Measurements from ENCODE around the gene CHID1.

The CHID1 gene

DNA sequence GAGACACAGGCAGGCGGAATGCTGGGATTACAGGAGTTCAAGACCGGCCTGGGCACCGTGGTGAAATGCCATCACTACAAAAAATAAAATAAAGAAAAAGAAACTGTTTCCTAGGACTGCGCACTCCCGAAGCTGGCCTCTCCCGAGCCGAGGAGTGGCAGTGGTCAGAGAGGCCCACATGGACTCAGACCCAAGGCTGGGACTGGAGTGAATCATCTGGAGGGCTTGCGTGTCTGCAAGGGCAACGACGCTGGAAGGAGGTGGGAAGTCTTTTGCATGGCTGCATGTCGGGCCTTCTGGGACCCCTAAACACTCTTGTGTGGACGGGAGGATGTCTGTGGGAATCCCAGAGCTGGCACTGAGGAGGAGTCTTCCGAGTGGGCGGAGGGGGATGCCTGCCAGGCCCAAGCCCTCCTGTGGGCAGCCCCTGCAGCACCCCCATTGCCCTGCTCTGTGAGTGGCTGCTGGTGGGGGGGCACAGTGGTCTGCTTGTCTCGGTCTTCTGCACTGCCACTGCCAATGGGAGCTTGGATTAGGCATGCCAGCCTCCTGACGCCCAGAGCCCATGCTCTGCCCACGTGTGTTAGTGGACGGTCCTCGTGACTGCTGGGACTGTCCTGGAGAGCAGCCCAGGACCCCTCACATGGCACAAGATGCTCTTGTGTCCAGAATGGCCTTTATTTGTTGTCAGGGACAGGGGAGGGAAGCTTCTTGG is 13.2 kb upstream of the CHID1 start:
- Histone ChIP-seq H3K9me3 (ENCODE audit: control insufficient read depth, insufficient read depth, low read length) (no peaks in the 10 kb centered on the region), H3K27ac (ENCODE audit: low read length) (no peak overlapping the region), H3K4me3 (ENCODE audit: low read length) (no peak overlapping the region), H3K4me1 (ENCODE audit: control insufficient read depth, insufficient read depth, low read length) (peaks cover 1% of the 10 kb centered on the region), H3K27me3 (ENCODE audit: control insufficient read depth, insufficient read depth, low read length) (no peaks in the 10 kb centered on the region), H3K36me3 (ENCODE audit: control insufficient read depth, insufficient read depth, low read length) (no peaks in the 10 kb centered on the region)
- no peak for DNase-seq (ENCODE audit: low read depth, low spot score)
- WGBS (ENCODE audit: insufficient coverage, insufficient read length): no CpG with 5 or more reads among the region's 19 CpGs

DNA sequence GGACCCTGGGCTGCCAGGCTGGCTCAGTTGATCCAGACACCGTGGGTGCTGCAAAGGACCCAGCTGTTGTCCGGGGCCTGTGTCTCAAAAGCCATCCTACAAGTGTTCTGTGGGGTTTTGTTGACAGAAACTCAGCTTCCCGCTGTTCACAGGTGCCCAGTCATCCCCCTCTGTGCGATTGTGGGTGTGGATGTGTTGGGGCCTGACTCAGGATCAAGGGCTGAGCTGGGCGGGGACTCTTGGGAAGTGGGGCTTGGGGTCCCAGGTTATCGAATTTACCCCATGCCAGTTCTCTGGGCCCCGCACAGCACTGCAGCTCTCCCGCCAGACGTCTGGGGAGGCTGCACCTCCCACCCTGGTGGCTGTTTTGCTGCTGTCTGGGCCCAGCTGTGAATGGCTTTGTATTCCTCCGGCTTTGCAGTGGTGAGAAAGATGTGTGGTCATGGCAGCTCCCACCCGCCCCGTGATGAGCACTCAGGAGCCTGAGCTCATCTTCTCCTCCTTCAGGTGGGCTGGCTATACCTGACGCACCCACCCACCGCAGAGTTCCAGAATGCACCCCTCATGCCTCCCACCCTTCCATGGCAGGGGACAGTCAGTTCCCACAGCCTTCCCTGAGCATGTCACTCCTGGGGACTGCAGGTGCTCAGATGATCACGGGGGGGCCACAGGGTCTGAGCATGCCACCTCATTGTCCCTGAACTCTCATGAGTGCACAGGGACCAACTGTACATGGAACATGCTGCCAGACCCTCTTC is 11.5 kb upstream of the CHID1 start:
- Histone ChIP-seq H3K4me1 (ENCODE audit: control insufficient read depth, insufficient read depth, low read length) (peaks cover 1% of the 10 kb centered on the region), H3K9me3 (ENCODE audit: control insufficient read depth, insufficient read depth, low read length) (no peaks in the 10 kb centered on the region), H3K4me3 (ENCODE audit: low read length) (no peak overlapping the region), H3K36me3 (ENCODE audit: control insufficient read depth, insufficient read depth, low read length) (no peaks in the 10 kb centered on the region), H3K27me3 (ENCODE audit: control insufficient read depth, insufficient read depth, low read length) (no peaks in the 10 kb centered on the region), H3K27ac (ENCODE audit: low read length) (no peak overlapping the region)
- no peak for DNase-seq (ENCODE audit: low read depth, low spot score)
- WGBS (ENCODE audit: insufficient coverage, insufficient read length): no CpG with 5 or more reads among the region's 15 CpGs

DNA sequence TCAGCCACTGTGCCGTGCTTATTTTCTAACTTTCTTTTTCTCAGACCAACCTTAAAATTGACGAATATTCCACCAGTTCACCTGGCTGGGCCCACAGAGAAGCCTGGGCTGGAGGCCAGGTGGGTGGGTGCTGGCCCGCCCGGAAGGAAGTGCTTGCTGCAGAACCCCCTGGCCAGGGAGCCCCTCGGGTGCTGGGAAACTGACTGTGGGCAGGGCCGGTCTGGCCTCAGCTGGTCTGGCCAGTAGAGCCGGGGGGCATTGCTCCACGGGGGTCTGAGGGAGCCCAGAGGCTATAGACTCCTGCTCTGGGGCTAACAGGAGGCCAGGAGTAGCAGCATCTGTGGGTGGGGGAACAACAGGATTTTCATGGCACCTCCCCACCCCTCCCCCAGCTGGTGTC is 6.8 kb upstream of the CHID1 start:
- no peaks in the 10 kb centered on the region for H3K36me3 ChIP-seq (ENCODE audit: control insufficient read depth, insufficient read depth, low read length)
- no peak overlapping the region for H3K4me3 ChIP-seq (ENCODE audit: low read length)
- H3K27me3 ChIP-seq (ENCODE audit: control insufficient read depth, insufficient read depth, low read length): no peaks in the 10 kb centered on the region
- WGBS (ENCODE audit: insufficient coverage, insufficient read length): no CpG with 5 or more reads among the region's 8 CpGs
- H3K27ac ChIP-seq (ENCODE audit: low read length): no peak overlapping the region
- H3K4me1 ChIP-seq (ENCODE audit: control insufficient read depth, insufficient read depth, low read length): no peaks in the 10 kb centered on the region
- no peaks in the 10 kb centered on the region for H3K9me3 ChIP-seq (ENCODE audit: control insufficient read depth, insufficient read depth, low read length)
- DNase-seq (ENCODE audit: low read depth, low spot score): no peak

DNA sequence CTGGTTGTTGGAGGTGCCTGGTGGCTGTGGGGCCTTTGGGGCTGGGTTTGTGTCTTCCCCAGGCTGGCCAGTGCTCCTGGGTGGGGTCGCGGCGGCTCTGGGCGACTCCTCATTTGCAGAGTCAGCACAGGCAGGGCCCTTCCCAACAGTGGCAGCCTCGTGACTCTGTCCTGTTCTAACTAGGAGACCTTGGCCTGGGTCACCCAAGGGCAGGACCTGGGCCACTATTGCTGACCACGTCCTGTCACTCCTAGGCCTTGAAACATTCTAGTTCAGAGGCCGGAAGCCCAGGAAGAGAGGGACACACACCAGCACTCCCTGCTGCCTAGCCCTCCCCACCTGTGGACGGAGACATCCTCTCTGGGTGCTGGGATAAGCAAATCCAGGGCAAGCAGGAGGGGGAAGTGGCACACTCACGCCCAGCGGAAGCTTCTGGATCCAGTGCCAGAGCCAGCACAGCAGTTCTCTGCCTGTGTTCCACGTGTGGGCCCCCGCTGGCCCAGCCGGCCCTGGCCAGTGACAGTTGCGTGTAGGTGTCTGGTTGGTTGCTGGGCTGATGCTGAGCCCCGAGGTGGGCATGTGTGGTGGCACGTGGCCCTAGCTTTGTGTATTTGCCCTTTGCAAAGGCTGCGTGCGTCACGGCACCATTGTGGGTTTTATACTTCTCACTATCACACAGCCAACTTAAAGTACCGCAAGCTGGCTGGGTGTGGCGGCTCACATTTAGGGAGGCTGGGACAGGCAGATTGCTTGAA is 4.3 kb upstream of the CHID1 start:
- Histone ChIP-seq H3K4me1 (ENCODE audit: control insufficient read depth, insufficient read depth, low read length) (peaks cover 2% of the 10 kb centered on the region; the same call in 1 of the 2 replicates), H3K4me3 (ENCODE audit: low read length) (no peak overlapping the region), H3K9me3 (ENCODE audit: control insufficient read depth, insufficient read depth, low read length) (no peaks in the 10 kb centered on the region), H3K27me3 (ENCODE audit: control insufficient read depth, insufficient read depth, low read length) (no peaks in the 10 kb centered on the region), H3K36me3 (ENCODE audit: control insufficient read depth, insufficient read depth, low read length) (no peaks in the 10 kb centered on the region), H3K27ac (ENCODE audit: low read length) (no peak overlapping the region)
- no peak for DNase-seq (ENCODE audit: low read depth, low spot score)
- WGBS (ENCODE audit: insufficient coverage, insufficient read length): no CpG with 5 or more reads among the region's 21 CpGs

DNA sequence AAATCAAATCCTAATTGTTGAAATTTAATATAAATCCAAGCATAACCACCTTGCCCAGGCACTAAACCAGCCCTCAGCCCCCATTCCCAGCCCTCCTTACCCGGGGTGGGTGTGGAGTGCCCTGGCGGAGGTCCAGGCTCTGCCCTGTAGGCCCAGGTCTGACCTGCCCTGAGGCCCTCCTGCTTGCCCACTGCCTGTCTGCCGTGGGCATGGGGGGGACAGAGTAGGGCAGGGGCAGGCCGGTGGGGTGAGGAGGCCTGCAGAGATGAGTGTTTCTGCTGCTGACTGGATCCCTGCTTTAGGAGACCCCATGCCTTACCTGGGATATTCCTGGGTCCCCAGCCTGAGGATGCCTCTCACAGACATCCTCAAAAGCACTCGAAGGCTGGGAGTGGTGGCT is 3.6 kb upstream of the CHID1 start:
- DNase-seq (ENCODE audit: low read depth, low spot score): no peak
- Histone ChIP-seq H3K27me3 (ENCODE audit: control insufficient read depth, insufficient read depth, low read length) (no peaks in the 10 kb centered on the region), H3K27ac (ENCODE audit: low read length) (no peak overlapping the region), H3K4me3 (ENCODE audit: low read length) (no peak overlapping the region), H3K4me1 (ENCODE audit: control insufficient read depth, insufficient read depth, low read length) (peaks cover 2% of the 10 kb centered on the region; the same call in 1 of the 2 replicates), H3K36me3 (ENCODE audit: control insufficient read depth, insufficient read depth, low read length) (no peaks in the 10 kb centered on the region), H3K9me3 (ENCODE audit: control insufficient read depth, insufficient read depth, low read length) (no peaks in the 10 kb centered on the region)
- no CpG with 5 or more reads among the region's 5 CpGs for WGBS (ENCODE audit: insufficient coverage, insufficient read length)

DNA sequence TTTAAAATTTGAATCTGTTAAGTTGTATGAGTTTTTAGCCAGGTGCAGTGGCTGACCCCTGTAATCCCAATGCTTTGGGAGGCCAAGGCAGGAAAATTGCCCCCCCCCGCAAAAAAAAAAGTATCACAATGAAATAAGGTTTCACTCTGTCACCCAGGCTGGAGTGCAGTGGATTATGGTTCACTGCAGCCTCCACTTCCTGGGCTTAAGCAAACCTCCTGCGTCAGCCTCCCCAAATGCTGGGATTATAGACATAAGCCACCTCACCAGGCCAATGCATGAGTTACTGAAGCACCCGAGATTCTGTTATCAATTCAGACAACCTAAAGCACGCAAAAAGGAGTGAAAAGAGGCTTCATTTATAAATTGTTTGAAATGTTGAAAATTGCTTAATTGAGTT is 2.4 kb upstream of the CHID1 start:
- Histone ChIP-seq H3K4me1 (ENCODE audit: control insufficient read depth, insufficient read depth, low read length) (peaks cover 2% of the 10 kb centered on the region; the same call in 1 of the 2 replicates), H3K4me3 (ENCODE audit: low read length) (no peak overlapping the region), H3K36me3 (ENCODE audit: control insufficient read depth, insufficient read depth, low read length) (no peaks in the 10 kb centered on the region), H3K27ac (ENCODE audit: low read length) (no peak overlapping the region), H3K27me3 (ENCODE audit: control insufficient read depth, insufficient read depth, low read length) (no peaks in the 10 kb centered on the region), H3K9me3 (ENCODE audit: control insufficient read depth, insufficient read depth, low read length) (no peaks in the 10 kb centered on the region)
- no CpG with 5 or more reads among the region's 4 CpGs for WGBS (ENCODE audit: insufficient coverage, insufficient read length)
- DNase-seq (ENCODE audit: low read depth, low spot score): no peak

DNA sequence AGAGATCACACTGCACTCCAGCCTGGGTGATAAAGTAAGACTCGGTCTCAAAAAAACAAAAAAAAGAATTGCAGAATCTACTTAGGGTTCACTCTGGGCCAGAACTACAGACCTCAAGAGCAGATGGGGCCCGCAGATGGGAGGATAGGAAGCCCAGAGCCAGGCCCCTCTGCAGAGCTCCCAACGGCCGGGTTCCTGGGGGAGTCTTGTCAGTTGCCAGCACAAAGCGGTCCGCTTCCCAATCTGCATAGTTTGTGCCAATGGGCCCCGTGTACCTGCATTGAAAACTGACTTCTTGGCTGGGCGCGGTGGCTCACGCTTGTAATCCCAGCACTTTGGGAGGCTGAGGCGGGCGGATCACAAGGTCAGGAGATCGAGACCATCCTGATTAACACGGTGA is 1.7 kb upstream of the CHID1 start:
- Histone ChIP-seq H3K36me3 (ENCODE audit: control insufficient read depth, insufficient read depth, low read length) (no peaks in the 10 kb centered on the region), H3K4me3 (ENCODE audit: low read length) (no peak overlapping the region), H3K9me3 (ENCODE audit: control insufficient read depth, insufficient read depth, low read length) (no peaks in the 10 kb centered on the region), H3K4me1 (ENCODE audit: control insufficient read depth, insufficient read depth, low read length) (peaks cover 2% of the 10 kb centered on the region; the same call in 1 of the 2 replicates), H3K27me3 (ENCODE audit: control insufficient read depth, insufficient read depth, low read length) (no peaks in the 10 kb centered on the region), H3K27ac (ENCODE audit: low read length) (no peak overlapping the region)
- WGBS (ENCODE audit: insufficient coverage, insufficient read length): no CpG with 5 or more reads among the region's 14 CpGs
- no peak for DNase-seq (ENCODE audit: low read depth, low spot score)

DNA sequence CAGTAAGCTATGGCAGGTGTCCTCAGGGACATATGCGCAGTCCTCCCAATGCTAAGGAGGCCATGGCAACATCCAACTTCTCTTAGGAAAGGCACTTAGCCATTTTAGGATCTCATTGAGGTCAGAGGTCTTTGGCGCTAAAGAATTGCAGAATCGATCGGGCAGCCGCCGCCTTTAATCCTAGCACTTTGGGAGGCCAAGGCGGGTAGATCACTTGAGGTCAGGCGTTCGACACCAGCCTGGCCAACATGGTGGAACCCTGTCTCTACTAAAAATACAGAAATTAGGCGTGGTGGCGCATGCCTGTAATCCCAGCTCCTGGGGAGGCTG is 1.2 kb upstream of the CHID1 start:
- Histone ChIP-seq H3K4me1 (ENCODE audit: control insufficient read depth, insufficient read depth, low read length) (peaks cover 2% of the 10 kb centered on the region; the same call in 1 of the 2 replicates), H3K4me3 (ENCODE audit: low read length) (no peak overlapping the region)

DNA sequence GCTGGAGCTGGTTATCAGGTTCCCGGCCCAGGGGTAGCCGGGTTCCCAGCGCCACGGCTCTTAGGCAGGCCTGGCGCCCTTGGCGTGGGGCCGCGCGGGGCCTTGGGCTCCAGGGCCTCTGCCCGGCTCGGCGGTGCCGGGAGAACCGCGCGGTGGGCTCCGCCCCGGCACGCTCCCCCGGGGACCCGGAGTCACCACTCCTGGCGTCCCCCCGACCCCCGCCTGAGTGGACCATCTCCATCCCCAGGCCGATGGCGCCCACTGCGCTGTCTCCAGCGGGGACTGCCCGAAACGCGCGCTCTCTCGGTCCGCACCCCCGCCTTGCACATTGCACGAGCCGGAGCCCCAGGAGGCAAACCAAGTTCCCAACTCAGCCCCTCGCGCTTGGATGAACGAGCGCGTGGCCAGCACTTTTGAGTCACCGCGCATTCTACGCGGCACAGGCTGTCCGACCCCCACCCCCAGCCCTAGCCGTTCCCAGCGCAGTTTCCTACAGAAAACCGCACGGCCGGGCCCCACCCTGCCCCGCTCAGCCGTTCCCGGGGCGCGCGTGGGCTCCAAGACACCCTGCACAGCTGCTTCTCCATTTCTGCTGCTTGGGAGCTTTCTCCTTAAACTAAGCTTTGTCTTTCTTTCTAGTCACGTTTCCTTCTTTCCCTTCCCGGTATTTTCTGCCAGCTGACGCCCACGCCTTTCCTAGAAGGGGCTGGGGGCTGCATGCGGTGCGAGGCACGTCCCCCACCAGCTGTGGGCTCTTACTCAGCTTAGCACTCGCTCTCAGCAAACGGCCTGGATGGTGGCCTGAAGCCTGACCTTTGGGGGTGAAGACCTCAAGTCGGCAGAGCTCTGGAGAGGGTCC is 650 bp upstream of the CHID1 start:
- Histone ChIP-seq H3K4me1 (ENCODE audit: control insufficient read depth, insufficient read depth, low read length) (peaks cover 2% of the 10 kb centered on the region; the same call in 1 of the 2 replicates), H3K27me3 (ENCODE audit: control insufficient read depth, insufficient read depth, low read length) (no peaks in the 10 kb centered on the region), H3K36me3 (ENCODE audit: control insufficient read depth, insufficient read depth, low read length) (no peaks in the 10 kb centered on the region), H3K27ac (ENCODE audit: low read length) (no peak overlapping the region), H3K4me3 (ENCODE audit: low read length) (peak overlapping the region; percentile 66), H3K9me3 (ENCODE audit: control insufficient read depth, insufficient read depth, low read length) (no peaks in the 10 kb centered on the region)
- no peak for DNase-seq (ENCODE audit: low read depth, low spot score)
- WGBS (ENCODE audit: insufficient coverage, insufficient read length): no CpG with 5 or more reads among the region's 68 CpGs

More for the DNA sequence above, 1.2 kb upstream of the CHID1 start:
- H3K36me3 ChIP-seq (ENCODE audit: control insufficient read depth, insufficient read depth, low read length): no peaks in the 10 kb centered on the region
- WGBS (ENCODE audit: insufficient coverage, insufficient read length): no CpG with 5 or more reads among the region's 11 CpGs
- H3K27ac ChIP-seq (ENCODE audit: low read length): no peak overlapping the region
- no peak for DNase-seq (ENCODE audit: low read depth, low spot score)
- no peaks in the 10 kb centered on the region for H3K9me3 ChIP-seq (ENCODE audit: control insufficient read depth, insufficient read depth, low read length)
- no peaks in the 10 kb centered on the region for H3K27me3 ChIP-seq (ENCODE audit: control insufficient read depth, insufficient read depth, low read length)

Data from iPS DF 6.9 (cell line).